ENCODE measurements around the gene DENND2A.
"Not testable (repeated sequence)": the region's sequence is repeated elsewhere in the genome, so short reads cannot be mapped to it uniquely, and the experiment has no call there.

The DENND2A gene

DNA sequence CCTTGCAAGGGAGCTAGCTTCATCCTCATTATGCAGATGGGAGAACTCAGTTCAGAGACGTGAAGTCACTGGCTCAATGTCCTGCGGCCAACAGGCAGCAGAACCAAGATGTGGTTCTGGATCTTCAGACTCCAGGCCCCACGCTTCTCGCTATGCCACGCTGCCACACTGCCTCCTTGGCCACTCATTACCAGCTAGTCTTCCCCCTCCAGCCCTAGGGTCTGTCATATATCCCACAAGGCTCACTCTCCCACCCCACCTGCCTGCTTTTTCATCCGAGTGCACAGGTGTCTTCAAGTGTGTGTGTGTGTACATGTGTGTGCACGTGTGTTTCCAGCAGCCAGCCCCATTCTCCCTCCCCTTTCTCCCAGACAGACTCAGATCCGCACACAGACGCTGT lies 53.4 kb downstream of the DENND2A start:
- DNase-seq (ENCODE audit: low read depth in 3 of 3), result no peak

DNA sequence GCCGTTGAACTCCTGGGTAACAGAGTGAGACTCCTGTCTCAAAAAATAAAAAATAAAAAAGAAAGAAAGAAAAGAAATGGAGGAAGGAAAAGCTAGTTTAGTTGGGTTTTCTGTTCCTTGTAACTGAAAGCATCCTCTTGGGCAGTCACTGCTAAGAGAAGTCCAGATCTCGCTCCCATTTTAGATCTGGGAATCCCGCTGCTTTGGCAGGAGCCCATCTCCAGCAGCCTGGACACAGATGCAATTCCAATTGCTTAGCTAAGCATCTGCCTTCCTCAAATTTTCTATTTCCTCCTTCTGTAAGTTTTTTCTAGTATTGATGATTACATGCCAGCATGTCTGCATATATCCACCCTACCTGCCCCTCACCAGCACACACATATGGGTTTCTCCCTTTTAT lies 54.1 kb downstream of the DENND2A start:
- DNase-seq (ENCODE audit: low read depth in 3 of 3), result no peak

DNA sequence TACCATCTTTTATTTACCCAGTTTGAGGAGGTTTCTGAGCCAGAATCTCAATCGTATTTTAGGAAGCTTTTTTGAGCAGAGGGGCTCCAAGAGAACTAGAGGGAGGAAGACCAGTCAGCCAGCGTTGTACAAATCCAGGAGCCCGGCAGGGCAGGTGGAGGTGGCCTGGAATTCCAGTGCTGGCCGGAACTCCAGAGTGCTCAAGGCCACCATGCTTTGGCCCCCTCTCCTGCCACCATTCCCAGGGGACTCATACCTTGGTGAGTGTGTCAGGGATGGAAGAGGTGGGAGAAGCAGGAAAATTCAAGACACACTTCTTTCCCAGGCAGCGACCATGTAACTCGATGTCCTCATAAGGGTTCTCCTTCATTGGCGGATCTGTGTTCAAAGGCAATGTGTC lies 55.3 kb downstream of the DENND2A start:
- no peak for DNase-seq (ENCODE audit: low read depth in 3 of 3)

DNA sequence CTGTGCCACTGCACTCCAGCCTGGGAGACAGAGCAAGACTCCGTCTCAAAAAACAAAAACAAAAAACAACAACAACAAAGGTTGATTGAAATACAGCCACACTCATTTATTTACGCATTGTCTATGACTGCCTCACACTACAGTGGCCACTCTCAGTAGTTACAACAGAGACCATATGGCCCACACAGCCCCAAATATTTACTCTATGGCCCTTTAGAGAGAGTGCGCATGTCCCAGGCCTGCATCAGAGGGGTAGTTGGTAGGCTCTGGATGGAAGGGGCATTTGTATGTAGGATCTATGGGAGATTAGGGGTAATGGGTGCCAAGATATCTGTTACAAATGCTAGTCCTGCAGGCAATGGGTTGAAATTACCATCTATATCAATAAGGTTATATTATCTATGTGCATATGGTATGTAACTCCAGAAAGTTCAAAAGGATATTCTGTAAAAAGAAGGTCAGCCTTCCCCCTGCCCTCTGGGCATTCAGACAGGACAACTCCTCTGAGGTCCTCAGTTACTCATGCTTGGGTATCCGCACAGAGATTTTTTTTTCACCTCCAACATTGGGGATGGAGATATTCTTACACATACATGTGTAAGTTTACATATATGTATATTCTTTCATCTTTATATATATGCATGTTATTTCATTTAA lies 56.3 kb downstream of the DENND2A start:
- DNase-seq (ENCODE audit: low read depth in 3 of 3), result no peak

DNA sequence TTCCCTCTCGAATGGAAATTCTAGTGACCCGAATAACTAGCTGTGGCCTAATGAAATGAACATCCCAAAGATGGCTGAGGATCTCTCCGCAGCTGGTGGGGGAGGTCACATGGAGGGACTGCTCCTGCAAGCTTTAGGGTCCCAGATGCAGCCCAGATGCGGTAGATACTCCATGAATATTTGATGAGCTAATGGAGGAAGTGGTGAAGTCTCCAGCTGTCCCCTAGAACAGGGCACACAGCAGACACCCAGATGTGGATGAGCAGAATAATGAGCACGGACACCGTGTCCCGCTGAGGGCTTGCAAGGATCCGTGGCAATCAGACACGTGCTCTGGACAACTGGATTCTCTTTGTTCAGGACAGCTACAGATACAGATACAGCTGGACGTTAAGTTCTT lies 59.2 kb downstream of the DENND2A start:
- no peak for DNase-seq (ENCODE audit: low read depth in 3 of 3)

DNA sequence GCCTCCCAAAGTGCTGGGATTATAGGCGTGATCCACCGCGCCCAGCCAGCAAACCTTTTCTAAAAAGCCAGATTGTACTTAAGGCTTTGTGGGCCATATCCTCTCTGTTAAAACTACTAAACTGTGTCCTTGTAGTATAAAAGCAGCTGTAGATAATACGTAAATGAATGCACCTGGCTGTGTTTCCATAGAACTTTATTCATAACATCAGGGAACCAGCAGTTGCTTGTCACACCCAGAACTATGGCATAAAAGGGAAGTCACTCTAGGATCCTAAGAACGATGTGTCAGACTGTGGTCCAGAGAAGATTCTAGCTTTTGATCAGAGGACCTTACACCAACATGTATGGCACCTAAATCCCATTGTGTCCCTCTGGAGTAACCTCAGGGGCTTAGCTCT lies 63.0 kb downstream of the DENND2A start:
- DNase-seq (ENCODE audit: low read depth in 3 of 3), result no peak

DNA sequence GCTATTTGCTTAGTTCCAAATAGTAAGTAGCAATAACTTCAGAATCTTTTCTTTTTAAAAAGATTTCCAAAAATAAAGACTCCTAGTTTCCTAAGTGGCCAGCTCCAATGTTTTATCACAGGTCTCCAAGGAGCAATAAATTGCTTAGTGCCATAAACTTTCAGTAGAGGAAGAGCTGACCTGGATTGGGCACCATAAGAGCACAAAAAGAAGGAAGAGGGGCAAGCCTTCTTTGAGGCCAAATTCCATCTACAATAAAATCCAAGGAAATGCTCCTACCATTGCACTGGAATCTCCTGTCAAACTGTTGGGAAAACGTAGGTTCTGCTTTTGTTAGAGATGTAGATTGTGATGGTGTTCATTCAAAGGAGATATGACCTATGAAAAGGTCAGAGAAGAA lies 64.0 kb downstream of the DENND2A start:
- DNase-seq (ENCODE audit: low read depth in 3 of 3), result no peak

DNA sequence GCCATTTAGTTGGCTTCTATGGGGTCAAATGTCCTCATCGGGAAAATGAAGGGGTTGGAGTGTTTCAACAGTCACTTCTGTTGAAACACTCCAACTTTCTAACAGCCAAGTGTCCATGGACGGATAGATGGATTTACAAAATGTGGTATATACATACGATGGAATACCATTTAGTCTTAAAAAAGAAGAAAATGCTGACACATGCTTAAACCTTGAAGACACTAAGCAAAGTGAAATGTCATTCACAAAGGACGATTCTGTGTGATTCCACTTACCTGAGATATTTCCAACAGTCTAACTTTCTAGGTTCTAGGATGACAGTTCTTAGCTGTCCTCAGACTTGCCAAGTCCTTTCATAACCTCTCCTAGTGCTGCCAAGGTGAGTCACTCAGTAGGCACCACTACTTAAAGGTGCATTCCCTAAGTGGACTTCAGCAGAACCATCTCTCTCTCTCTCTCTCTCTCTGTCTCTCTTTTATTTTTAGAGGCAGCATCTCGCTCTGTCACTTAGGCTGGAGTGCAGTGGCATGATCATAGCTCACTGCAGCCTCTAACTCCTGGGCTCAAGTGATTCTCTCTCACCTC lies 69.0 kb downstream of the DENND2A start:
- no peak for DNase-seq (ENCODE audit: low read depth in 3 of 3)

DNA sequence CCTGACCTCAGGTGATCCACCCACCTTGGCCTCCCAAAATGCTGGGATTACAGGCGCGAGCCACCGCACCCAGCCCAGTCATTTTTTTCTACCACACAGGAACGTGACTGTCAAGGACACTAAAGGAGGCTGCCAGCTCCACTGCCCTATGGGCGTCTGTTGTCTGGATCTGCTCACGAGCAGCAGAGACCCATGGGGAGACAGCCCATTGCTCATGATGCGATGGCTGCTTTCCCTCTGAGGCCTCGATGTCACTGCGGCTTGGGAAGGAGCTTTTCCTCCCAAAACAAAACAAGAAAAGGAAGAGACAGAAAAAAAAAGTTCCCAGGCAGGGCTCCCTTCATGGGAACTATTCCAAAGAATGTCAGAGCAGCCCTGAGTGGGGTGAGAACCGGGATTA lies 70.5 kb downstream of the DENND2A start:
- no peak for DNase-seq (ENCODE audit: low read depth in 3 of 3)

DNA sequence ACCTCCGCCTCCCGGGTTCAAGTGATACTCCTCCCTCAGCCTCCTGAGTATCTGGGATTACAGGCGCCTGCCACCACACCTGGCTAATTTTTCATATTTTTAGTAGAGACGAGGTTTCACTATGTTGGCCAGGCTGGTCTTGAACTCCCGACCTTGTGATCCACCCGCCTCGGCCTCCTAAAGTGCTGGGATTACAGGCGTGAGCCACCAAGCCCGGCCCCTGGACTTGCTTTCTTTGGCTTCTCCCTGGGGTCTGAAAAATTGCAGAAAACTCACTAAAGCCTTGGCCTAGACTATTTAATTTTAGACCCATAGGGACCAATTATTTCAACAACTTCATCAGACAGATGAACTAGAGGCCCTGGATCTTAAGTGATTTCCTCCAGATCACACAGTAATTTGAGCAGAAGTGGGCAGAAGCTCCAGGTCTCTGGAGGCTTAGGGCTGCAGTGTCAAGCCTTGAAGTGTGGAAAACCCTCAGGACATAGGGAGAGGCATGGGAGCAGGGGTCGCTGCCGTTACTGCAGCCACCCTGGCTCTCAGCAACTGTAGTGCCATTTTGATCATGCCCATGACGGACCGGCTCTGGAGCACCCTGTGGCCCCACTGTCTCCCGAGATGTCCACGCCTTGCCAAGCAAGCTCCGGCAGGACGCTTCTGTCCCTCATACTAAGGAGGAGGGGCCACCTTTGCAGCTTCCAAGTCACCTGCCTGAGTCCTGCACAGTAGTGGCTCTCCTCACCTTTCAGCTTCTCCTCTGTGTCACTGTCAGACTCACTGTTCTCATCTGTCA lies 72.4 kb downstream of the DENND2A start:
- no peak for DNase-seq (ENCODE audit: low read depth in 3 of 3)

DNA sequence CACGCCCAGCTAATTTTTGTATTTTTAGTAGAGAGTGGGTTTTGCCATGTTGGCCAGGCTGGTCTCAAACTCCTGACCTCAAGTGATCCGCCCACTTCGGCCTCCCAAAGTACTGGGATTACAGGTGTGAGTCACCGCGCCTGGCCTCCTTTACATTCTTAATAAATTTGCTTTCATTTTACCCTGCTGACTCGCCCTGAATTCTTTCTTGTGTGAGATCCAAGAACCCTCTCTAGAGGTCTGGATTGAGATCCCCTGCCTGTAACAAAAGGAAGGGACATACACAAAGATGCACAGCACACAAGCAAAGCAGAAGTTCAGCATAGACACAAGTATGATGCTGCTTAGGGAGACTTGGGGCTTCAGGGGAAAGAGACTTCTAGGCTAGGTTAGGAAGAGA lies 74.4 kb downstream of the DENND2A start:
- DNase-seq (ENCODE audit: low read depth in 3 of 3), result not testable (repeated sequence)

DNA sequence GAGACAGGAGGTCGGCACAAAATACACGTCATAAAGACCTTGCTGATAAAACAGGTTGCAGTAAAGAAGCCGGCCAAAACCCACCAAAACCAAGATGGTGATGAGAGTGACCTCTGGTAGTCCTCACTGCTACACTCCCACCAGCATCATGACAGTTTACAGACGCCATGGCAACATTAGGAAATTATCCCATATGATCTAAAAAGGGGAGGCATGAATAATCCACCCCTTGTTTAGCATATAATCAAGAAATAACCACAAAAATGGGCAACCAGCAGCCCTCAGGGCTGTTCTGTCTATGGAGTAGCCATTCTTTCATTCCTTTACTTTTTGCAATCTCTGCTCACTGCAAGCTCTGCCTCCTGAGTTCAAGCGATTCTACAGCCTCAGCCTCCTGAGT lies 74.9 kb downstream of the DENND2A start:
- DNase-seq (ENCODE audit: low read depth in 3 of 3), result not testable (repeated sequence)

DNA sequence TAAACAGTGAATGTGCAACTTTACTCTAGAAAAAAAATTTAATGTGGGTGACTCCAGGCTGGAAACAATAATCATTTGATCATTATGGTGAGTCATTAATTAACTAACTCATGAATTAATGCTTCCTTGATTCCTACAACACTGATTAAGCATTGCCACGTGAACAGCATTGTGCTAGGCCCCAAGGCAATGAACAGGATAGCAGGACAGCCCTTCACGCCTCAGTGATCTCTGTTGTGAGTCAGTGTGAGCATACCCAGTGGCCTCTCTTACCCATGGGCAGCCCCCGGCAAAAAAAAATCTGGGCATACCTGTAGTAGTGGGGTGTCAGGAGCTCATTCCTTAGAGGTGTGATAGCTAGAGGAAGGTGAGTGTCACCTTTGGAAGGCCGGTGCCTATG lies 76.0 kb downstream of the DENND2A start:
- DNase-seq (ENCODE audit: low read depth in 3 of 3), result no peak

DNA sequence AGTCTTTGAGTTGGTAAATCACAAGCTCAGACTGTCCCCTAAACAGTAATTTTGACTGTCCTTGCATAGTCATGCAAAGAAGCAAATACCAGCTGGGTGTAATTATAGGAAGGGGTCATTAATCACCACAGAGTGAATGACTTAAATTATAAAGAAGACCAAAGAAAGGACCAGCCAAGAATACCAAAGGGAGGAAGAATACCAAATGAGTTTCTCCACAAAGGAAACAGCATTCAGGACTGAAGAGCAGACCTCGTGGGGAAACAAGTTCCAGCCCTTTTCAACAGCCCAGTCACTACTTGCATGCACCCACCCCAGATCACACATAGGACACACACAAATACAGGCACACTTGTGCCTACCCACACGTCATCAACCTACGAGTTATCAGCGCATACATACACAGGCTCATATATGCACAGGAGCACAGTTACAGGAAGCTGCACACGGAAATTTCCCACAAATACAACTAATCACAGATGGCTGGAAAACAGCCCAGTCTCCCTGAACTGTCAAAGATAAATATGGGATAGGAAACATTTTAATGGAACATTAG lies 77.6 kb downstream of the DENND2A start:
- DNase-seq (ENCODE audit: low read depth in 3 of 3), result no peak

DNA sequence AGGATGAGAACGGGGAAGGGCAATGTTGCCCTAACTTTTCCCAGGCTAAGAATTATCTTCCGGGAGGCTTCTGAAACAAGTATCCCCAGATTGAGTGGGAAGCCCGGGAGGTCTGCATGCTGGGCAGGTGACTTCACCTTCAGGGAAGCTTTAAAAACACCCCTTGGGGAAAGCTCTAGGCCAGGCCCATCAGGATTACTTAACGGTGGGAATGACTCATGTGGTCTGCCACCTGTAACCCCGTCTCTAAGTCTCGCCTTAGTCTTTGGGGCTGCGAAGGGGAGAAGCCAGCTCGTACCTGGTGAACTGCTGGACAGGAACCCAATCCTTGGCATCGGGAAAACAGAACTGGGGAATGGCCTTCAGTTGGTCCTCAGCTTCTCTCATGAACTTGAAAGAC lies 81.2 kb downstream of the DENND2A start:
- no peak for DNase-seq (ENCODE audit: low read depth in 3 of 3)

DNA sequence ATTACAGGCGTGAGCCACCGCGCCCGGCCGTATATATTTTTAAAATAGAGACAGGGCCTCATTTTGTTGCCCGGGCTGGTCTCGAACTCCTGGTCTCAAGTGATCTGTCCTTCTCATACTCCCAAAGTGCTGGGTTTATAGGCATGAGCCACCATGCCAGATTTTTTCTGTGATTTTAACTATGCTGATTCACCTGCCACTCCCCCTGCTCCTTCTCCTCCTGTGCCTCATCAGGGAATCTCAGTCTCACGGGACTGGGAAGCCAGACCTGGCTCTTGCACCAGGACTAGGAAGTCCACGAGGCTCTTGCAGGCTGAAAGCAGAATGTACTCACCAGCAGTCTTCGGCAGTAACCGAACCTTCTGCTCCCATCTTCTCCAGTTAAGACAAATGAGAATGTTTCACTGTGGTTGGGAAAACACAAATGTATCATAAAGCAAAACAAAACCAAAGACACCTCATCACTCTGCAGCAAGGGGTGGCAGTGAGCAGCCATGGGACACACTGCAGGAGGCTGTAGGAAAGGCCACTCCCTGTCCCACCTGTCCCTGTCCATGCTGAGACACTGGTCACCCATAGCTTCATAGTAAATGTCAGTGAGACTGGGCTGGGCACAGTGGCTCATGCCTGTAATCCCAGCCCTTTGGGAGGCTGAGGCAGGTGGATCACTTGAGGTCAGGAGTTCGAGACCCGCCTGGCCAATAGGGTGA lies 82.6 kb downstream of the DENND2A start:
- no peak for DNase-seq (ENCODE audit: low read depth in 3 of 3)

DNA sequence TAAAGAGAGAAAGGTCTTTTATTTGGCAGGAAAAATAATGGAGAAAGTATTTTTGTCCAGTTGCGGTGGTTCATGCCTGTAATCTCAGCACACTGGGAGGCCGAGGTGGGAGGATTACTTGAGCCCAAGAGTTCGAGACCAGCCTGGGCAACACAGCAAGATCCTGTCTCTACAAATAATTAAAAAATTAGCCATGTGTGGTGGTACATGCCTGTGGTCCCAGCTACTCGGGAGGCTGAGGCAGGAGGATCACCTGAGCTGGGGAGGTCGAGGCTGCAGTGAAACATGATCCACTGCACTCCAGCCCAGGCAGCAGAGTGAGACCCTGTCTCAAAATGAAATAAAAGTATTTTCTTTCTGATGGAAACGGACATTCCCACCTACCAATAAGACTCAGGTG lies 83.5 kb downstream of the DENND2A start:
- no peak for DNase-seq (ENCODE audit: low read depth in 3 of 3)

DNA sequence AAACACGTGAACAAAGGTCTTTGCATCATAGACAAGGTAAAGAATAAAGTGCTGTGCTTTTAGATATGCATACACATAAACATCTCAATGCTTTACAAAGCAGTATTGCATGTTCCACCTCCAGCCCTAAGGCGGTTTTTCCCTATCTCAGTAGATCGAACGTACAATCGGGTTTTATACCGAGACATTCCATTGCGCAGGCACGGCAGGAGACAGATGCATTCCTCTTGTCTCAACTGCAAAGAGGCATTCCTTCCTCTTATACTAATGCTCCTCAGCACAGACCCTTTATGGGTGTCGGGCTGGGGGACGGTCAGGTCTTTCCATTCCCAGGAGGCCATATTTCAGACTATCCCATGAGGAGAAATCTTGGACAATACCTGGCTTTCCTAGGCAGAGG lies 87.4 kb downstream of the DENND2A start:
- not testable (repeated sequence) for DNase-seq (ENCODE audit: low read depth in 3 of 3)

DNA sequence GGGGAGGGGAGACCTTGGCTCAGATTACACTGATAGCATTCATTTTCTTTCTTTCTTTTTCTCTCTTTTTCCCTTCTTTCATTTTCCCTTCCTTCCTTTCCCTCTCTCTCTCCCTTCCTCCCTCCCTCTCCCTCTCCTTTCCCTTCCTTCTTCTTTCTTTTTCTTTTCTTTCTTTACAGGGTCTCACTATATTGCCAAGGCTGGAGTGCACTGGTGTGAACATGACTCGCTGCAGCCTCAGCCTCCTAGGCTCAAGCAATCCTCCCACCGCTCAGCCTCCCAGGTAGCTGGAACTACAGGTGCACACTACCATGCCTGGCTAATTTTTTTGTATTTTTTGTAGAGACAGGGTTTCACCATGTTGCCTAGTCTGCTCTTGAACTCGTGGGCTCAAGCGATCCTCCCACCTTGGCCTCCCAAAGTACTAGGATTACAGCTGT lies 88.4 kb downstream of the DENND2A start:
- DNase-seq (ENCODE audit: low read depth in 3 of 3), result no peak

DNA sequence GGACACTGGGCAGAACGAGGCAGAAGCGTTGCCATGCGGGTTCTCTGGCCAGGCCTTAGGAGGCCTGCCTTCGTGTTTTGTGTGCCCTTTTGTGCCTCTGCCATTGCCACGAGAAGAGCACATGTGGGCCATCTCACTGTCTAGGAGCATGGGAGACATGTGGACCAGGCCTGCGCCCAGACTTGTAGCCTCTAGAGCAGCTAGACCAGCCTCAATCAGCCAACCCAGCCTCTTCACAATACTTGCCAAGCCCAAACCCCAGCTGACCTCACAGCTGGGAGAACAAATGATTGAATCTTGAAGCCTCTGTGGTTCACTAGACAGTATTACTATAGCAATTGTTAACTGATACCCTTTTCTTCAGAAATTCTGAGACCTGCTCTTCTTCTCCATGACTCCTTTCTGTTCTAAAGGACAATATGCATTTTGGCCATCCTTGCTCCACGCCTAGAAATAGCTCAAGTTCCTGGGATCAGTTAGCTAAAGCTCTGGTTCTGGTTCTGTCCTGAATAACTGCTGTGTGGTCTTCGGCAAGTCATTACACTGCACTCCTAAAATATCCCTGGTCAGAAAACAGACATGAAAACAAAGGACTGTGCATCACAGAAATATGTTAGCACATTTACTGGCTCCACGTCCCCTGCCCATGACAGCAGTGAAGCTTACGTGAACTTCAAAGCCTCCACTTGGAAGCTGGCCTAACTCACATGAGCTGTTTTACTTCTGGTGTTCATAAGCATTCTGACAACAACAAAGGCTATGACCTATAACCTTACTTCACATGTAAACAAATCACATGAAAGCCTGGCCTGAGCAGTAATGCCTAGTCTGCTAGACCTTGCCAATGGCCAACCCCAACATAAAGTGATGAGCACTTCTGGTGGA lies 89.0 kb downstream of the DENND2A start:
- no peak for DNase-seq (ENCODE audit: low read depth in 3 of 3)

DNA sequence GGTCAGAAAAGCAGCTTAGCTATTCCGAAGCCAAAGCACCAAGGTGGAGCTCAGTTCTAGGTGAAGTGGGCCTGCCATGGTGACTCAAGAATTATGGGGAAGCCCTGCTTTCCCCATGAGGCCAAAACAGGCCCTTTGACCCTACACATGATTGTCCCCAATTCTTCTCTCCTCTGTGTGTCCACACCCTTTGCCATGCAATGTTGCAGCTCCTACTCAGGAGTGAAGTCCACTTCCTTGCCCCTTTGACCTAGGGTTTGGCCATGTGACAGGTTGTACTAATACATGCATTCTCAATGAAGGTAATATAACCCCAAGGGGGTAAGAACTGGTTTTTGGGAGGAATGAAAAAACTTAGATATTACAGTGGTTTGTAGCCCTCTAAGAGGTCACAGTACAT lies 93.7 kb downstream of the DENND2A start:
- DNase-seq (ENCODE audit: low read depth in 3 of 3), result no peak
